GM19468 (cell line): ENCODE results near the gene PHLDA3.

Experiments
- ATAC-seq: cut with Tn5 transposase; IDR thresholded peaks from one replicate; pipeline ENCODE4 v1.9.1; 2021; ENCODE audit warnings: mild to moderate bottlenecking, moderate library complexity, moderate number of reproducible peaks; ENCODE audit not compliant: unreplicated experiment; ENCODE audit errors: extremely low read depth

The PHLDA3 gene

DNA sequence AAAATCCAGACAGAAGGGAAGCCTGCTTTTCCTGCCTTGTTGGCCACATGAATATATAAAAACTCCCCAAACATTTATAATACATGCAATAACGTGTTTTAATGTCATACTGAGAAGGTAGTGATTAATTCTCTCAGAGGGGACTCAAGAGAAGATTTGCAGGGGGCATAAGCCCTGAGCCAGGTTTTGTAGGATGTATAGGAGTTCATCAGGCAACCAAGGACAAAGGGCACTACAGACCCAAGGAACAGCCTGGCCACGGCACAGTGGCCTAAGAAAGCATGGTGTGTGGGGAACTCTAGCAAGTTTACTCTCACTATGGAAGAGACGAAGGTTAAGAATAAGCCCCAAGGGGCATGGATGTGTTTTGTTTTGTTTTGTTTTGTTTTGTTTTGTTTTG lies 32.0 kb downstream of the PHLDA3 start:
- ATAC-seq: no peak

- no peak for ATAC-seq
These were observed 32.6 kb downstream of the PHLDA3 start for GRCh38 chr1:201436393-201436792.

- ATAC-seq: no peak
These were observed 34.7 kb downstream of the PHLDA3 start for GRCh38 chr1:201434266-201434665.

DNA sequence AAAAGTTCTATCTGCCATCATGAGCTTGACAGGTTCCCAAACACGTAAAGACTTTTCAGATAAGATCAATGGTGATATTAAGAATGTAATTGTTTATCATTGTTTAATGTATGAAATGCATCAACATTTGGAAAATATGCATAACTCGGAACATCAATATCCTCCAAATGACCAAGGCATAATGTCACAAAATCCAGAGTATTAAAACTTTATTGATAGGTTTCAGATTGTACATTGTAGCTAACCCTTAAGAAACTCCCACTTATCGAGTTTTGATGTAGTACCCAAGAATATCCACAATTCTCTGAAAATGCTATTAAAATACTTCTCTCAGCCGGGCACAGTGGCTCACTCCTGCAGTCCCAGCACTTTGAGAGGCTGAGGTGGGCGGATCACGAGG lies 35.4 kb downstream of the PHLDA3 start:
- ATAC-seq: no peak

DNA sequence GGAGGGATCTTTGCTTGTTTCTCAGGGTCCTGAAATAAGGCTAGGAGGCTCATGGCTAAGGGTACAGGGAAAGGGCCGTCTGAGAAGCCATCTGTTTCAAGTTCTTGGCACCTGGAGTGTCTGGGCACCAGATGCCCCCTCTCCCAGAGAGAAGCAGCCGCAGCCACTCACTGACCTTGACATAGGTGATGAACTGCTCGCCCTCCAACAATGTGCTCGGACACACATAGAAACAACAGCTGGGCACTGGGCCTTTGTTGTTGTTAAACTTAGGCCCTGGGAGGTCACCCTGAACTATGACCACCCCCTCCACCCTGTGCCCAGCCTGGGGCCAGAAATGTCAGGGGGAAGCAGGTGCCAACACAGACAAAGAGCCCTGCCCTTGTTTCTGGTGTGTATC lies 38.2 kb downstream of the PHLDA3 start:
- ATAC-seq: no peak

DNA sequence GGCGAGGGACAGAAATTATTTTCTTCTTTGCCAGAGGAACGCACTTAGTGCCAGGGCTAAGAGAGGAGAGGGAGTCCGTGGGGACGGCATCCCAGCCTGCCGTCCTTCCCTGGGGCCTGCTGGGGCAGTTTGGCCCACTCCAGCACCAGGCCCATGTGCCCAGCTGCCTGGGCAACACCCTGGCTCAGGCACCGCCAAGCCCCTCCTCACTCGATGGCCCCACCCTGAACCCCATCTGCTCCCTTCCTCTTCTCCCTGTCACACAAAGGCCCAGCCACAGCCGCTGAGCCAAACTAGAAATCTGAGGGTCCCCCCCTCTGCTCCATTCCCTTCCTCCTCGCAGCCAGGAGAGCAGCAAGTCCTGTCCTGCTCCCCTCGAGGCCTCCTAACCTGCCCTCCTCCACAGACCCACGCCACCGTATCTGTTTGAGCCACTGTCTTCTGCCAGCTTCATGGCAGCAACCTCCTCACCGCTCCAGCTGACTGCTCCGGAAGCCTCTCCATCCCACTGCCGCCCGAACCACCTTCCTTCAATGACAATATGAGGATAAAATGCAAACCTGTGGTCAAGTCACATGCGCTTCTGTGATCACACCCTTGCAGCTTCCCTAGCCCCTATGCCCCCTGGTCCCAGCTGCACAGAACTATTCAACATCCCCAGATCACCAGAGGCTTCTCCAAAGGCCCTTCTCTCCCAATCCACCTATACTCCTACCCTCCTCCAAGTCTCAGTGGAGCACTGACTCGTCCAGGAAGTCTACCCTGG lies 39.1 kb downstream of the PHLDA3 start:
- ATAC-seq: no peak

- no peak for ATAC-seq
These were observed 41.0 kb downstream of the PHLDA3 start for GRCh38 chr1:201427963-201428362.

- ATAC-seq: no peak
These were observed 42.3 kb downstream of the PHLDA3 start for GRCh38 chr1:201426479-201427310.

DNA sequence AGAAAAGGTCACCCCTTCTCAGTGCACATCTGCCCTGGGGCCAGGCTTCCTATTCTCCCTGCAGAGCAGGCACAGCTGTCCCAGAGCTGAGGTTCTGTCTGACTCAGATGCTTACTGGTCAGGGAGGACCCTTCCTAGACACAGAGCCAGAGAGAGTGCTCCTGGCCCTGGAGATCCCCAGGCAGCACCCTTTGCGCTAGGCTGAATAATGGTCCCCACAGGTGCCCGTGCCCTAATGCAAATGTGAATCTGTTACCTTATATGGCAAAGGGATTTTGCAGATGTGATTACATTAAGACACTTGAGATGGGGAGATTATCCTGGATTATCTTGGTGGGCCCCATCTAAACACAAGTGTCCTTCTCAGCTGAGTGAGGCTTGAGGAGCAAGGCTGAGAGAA lies 44.8 kb downstream of the PHLDA3 start:
- ATAC-seq: no peak

DNA sequence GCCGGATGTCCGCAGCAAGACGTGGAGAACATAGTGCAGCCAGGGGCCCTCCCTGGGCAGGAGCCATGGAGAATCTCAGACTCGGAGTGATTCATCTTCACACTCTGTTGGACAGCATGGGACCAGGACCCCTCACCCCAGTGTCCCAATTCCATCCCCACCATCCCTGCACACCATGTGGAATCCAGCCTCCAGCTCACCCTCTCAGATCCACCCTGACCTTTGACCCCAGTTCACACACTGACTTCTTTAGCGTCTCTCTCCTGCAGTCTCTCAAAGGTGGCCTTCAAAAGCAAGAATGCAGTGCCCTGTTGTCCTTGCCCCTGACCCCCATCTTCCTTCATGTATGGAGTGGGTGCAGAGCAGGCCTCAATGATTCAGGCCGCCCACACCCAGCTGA lies 45.3 kb downstream of the PHLDA3 start:
- no peak for ATAC-seq

- ATAC-seq: no peak
These were observed 46.5 kb downstream of the PHLDA3 start for GRCh38 chr1:201422436-201423030.

DNA sequence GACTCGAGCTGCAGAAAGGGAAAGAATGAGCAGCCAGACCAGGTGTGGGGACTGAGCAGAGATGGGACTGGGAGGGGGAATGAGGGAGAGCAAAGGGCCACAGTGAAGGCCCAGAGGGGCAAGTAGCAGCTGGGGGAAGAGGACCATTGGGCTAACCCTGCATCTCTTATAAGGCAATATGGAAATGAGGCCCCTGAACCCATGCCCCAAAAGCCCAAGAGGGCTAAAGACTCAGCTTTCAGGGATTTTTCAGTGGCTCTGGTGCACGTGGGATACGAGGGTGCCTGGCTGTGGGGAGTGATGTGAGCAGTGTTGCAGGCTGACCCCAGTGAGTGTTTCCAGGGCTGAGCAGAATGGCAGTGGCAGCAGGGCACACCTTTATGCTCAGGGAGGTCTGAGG lies 47.0 kb downstream of the PHLDA3 start:
- no peak for ATAC-seq

GRCh38 chr1:201421041-201421440 lies 47.9 kb downstream of the PHLDA3 start:
- no peak for ATAC-seq

DNA sequence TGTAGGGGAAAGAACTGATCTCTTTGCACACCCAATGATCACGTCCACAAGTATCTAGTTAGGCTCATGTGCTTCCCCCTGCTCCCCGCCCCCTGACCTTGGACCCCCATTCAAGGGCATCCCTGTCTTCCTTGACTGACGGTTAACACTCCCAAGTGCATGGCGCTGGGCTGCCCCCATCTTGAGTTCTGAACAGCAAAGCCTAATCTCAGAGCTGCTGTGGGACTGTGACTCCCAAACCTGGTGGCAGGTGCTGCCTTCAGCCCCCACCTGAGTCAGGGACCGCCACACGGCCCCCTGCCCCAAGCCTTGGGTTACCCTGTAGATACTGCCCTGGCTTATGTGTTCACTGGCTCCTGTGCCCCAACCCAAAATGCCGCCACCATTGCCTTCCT lies 48.4 kb downstream of the PHLDA3 start:
- ATAC-seq: no peak

DNA sequence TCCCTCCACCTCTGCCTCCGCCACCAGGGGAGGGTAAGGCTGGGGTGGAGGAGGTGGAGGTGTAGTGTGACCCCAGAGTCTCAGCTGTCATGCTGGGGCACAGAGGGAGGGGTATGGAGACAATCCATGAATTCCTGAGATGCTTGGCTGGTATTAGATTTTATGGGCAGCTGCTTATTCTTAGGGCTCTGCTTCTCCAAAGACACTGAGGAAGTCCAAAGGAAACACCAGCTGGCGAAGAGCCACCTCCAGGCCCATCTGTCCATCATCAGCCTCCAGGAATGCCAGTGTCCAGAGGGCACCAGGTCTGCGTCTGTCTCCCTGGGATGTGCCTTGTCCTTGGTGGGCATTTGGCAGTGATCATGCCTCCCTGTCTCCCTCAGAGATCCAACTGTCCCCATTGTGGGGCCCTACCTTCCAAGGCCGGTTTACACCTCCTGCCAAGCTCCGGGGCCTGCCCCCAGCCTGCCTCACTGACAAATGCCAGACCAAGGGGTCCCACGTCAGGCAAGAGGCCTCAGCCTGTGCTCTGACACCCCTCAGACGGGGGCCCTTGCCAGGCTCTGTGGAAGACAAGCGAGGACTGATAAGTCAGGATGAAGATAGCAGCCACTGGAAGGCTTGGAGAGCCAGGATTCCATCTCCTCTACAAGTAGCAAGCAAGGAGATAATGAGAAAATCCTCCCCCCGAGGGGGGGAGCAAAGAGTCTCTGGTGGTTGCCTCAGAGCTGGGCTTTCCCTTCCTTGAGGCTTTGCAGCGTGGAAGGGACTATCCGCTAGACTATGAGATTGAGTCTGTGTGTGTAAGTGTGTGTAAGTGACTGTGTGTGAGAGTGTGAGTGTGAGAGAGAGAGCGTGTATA lies 49.0 kb downstream of the PHLDA3 start:
- no peak for ATAC-seq

- no peak for ATAC-seq
These were observed 49.7 kb downstream of the PHLDA3 start for GRCh38 chr1:201419256-201419655.

GRCh38 chr1:201418461-201418860 lies 50.5 kb downstream of the PHLDA3 start:
- ATAC-seq: no peak
